ENCODE measurements around the gene ADISSP.

Gene ADISSP

DNA sequence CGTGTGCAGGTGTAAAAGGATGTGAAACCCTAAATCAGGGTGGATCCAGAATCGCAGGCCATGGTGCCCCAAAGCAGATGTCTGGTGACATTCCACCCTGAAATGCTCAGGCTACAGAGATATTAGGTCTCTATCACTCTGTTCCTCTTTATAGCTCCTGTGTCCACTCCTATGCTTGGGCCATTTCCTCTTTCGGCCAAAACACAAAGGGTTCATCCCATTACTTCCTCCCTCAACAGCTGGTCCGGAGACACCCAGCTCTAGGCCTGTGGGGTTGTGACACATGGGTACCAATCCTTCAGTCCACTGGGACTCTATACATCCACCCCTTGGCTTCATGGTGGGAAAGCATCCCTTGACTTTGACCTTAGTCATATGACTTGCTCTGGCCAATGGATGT lies 53.5 kb downstream of the ADISSP start:
- DNase-seq (ENCODE audit: low spot score): no peak

DNA sequence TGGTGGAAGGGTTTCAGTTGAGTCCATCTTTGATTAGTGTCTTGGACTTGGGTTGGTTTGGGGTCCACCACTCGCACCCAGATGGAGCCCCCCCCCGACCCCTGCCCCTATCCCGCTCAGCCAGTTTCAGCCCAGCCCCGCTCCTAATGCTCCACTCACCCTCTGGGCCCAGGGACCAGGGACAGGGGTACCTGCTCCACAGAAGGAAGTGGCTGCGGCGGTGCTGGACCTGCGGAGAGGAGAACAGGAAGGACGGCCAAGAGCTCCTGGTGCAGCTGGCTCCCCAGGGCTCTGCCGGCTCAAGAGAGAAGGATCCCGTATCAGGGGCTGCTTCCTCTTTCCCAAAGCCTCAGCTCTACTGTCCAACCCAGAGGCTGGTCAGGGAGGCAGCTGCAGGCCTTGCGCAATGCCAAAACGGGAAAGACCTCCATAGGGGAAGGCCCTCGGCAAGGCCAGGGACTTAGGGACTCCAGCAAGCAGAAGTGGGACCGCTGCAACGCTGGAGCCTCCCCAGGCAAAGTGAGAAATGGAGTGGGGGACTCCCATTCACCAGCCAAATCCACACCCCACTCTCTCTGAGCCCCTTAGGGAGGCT lies 55.2 kb downstream of the ADISSP start, which contains the start of gene SIGLEC1:
Gene SIGLEC1 (minus strand): TSS at position 322 of the 595 bp plus-strand sequence. CDS start 5,472 bp downstream, outside the sequence.
- no peak for DNase-seq (ENCODE audit: low spot score)

DNA sequence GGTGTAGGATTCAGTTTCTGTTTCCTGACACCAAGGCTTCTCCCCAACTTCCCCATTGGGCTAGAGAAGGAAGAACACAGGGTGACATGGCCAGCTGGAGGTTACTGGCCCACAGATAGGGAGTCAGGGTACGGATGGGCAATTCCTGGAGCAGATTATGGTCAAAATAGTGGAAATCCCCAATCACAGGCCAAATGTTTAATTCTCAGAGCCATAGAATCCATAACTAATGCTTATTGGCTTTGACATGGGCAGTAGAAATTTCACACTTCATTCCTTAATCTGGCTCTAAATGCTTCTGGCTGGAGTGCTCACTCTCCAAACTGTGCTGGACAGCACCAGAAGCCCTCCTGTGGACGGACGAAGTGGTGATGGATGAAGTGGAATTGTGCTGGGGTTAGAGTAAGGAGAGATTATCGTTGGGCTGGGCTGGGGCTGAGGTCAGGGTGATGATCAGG lies 56.0 kb downstream of the ADISSP start:
- DNase-seq (ENCODE audit: low spot score): no peak

DNA sequence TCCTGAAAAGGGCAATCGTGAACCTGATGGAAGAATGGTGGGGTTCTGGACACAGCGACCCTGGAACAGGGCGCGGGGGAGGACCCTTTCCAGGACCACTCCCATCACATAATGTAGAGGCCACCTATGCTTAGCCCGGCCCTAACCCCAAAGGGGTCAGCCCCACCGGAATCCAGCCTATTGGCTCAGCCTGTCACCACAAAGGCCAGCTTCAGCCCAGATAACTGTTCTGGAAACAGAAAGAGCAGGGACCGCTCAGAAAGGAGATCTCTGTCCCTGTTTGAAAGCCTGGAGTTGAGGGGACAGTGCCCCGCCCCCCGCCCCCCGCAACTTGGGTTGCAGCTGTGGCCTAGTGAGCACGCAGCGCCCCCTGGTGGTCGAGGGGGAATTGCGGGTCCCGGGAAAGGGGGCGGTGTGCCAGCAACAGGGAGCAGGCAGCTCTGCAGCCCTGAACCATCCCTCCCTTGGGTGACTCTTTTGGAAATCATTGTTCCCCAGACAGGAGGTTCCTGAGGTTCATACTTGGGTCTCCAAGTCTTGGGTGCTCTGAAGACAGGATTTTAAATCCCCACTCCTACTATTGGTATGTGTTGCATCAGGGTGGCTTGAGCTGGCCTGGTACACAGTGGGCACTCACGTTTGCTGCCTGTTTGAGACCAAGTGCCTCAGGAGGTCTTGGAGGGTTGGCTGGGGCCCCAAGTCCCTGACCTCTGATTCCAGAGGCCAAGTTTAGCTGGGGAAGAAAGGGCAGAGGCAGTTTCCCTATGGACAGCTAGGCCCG lies 56.7 kb downstream of the ADISSP start:
- DNase-seq (ENCODE audit: low spot score): peak; percentile 87

DNA sequence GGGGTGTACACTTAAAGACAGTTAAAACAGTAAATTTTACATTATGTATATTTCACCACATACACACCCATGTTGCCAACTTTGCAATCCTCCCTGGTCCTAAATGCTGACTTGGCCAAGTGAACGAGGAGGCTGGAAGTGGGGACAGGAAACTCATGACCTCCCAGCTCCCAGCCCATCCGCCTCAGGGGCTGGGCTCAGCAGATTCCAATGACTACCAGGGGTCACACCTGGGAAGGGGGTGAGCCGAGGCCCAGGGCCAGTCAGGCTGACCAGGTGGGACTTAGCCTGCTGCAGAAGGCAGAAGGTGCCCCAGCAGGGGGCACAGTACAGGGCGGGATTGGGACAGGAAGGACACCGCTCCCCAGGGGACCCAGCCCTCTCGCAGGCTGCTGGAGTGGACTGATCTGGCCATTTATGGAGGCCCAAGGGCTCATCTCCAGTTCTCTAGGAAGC lies 57.5 kb downstream of the ADISSP start:
- no peak for DNase-seq (ENCODE audit: low spot score)

DNA sequence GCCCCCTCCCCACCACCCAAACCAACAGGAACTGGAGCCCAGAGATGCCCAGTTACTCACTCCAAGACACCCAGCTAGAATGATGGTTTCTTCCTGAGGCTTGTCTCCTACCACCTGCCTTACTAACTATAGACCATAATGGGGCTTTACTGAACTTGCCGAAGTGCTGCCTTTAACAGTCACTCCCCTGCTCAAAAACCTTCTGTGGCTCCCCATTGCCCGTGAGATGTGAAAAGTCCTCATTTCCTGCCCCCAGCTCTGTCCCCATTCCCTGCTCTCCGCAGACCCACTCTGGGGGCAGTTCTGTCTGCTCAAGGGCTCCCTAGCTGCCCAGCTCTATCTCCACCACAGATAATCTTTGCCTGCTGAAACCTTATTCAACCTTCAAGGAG lies 60.0 kb downstream of the ADISSP start:
- DNase-seq (ENCODE audit: low spot score): no peak

DNA sequence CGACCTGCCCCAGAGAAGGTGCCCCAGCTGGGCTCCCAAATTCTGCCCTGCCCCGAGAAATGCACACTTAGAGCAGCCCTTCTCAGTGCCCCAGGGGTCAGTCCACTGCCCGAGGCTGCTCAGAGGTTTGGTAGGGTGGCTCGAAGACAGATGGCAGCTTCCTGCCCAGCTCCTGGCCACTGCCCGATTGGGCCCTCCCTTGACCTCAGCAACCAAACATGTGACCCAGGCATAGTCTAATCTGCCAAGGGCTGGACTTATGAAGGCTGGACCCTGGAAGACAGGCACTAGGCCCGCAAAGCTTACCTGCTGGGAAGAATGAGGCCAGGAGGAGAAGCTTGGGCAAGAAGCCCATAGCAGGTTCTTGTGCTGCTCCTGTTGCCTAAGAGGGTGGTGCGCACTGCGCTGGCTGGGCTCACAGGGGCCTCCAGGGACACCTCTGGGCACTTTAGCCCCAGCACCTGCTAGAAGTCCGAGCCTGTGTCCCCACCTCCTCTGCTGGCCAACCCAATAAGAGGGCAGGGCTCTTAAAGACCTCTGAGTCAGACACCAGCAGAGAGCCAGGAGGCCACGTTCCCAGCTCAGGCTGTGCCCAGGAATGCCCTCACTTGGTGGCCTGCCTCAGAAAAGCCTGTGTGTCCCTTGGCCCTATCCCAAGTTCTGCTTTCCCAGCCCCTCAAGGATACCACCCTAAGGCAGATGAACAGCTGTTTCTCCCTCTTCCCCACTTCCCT lies 60.6 kb downstream of the ADISSP start:
- DNase-seq (ENCODE audit: low spot score): peak; percentile 60

DNA sequence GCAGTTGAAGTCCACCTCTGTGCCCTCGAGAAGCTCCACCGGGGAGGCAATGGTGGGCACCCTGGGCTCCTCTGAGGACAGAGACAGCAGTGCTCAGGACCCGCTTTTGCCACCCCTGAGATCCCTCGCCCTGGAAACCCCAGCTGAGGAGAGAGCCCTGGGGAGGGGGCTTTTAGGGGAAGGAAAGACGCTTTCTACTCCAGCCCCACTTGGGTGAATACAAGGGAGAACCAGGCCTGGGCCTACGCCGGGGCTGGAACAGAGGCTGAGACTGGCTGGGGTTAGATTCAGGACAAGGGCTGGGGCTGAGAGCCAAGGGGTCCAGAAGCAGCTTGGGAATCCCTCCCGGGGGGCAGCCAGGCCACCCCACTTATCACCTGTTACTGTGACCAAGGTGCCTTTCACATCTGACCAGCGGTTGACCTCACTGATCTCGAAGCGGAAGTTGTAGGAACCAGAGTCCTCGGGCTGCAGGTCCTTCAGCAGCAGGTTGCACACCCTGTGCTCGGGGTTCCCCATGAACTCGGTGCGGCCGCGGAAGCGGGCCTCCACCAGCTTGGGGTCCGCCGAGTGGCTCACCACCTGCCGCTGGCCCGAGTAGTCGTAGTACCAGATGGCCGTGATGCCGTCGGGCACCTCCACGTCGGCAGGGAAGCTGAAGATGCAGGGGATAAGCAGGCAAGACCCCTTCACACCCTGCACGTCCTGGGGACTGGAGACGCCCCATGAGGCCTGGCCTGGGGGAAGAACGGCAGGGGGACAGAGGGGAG lies 61.4 kb downstream of the ADISSP start:
- DNase-seq (ENCODE audit: low spot score): no peak

DNA sequence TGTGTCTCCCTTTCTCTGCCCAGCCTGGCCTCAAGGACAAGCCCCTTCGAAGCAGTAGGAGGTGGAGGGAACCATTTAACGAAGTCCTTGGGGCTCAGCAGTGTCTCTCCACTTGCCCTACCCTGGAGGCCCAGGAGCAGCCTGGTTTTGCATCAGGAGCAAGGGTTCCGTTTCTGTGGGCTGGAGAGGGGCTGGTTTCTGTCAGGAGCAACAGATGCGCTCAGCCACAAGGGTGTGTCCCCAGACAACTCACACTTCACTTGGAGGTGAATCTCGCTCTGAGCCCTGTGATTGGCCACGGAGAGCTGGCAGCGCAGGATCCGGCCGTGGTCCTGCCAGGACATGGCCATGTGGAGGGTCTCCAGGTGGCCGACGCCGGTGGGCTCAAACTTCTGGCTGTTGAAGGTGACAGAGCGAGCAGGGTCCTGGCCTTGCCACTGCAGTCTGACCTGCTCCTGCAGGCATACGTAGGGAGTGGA lies 62.0 kb downstream of the ADISSP start:
- no peak for DNase-seq (ENCODE audit: low spot score)

DNA sequence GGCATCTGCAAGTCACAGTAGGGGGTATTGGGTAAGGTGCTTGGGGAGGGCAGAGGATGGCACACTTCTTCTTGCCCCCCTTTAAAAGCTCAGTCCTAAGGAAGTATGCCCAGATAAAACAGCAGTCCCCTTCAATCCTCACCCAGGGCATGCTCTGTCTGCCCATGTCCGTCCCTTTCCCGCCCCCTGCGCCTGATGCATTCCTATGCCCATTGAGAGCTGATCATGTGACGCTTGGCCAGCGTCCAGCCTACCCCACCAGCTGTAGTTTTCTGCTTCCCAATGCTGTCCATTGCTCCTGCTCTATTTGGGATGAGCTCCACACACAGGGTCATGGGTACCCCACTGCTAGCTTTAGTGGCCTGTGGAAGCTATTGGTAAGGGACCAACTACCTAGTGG lies 63.5 kb downstream of the ADISSP start:
- no peak for DNase-seq (ENCODE audit: low spot score)

Data from AG08396 (cell line).